ENCODE data around the gene NFYC. TPM values are rescaled to one million over a fixed set of nuclear protein-coding genes. Genes with fewer than 3 reads are reported as not detected.

The NFYC gene
- polyA plus RNA-seq, 1 experiment, result 37.9 TPM

GRCh38 chr1:40746344-40747090, 55.0 kb downstream of the NFYC start:
- ChIA-PET CTCF (interaction anchor here (2.3 kb wide), 1 partner anchor 28 kb away, joined by 9 read pairs; no protein-coding TSS in a partner anchor), POLR2A (interaction anchor here (0.8 to 1.7 kb wide), 2 partner anchors 40 to 55 kb away, joined by 6 to 9 read pairs; partner anchors contain the start of gene NFYC)

GRCh38 chr1:40748841-40749718, 57.6 kb downstream of the NFYC start:
- Histone ChIP-seq H3K27ac (ENCODE audit: low read depth, low read length) (no peak overlapping the region), H3K9me3 (ENCODE audit: control insufficient read depth, insufficient read depth, low read length) (no peaks in the 10 kb centered on the region), H3K27me3 (ENCODE audit: control insufficient read depth, insufficient read depth, low read length) (no peaks in the 10 kb centered on the region), H3K4me3 (ENCODE audit: low read depth, low read length) (no peak overlapping the region)
- POLR2A ChIA-PET, result no interaction called here
- CTCF ChIA-PET, result interaction anchor here (0.8 kb wide), 1 partner anchor 49 kb away, joined by 3 read pairs; no protein-coding TSS in a partner anchor
- TF ChIP-seq CTCF (IDR thresholded peaks at IDR 0.05; ENCODE audit: low read depth, low read length), result no peak
- DNase-seq (ENCODE audit: low read depth, low spot score), result no peak

More at GRCh38 chr1:40746344-40747090, 55.0 kb downstream of the NFYC start:
- DNase-seq (ENCODE audit: low read depth, low spot score), result no peak
- Histone ChIP-seq H3K27ac (ENCODE audit: low read depth, low read length) (no peak overlapping the region), H3K9me3 (ENCODE audit: control insufficient read depth, insufficient read depth, low read length) (no peaks in the 10 kb centered on the region), H3K27me3 (ENCODE audit: control insufficient read depth, insufficient read depth, low read length) (no peaks in the 10 kb centered on the region), H3K4me3 (ENCODE audit: low read depth, low read length) (no peak overlapping the region)
- TF ChIP-seq CTCF (IDR thresholded peaks at IDR 0.05; ENCODE audit: low read depth, low read length), result no peak

- ChIA-PET POLR2A (no interaction called here), CTCF (no interaction called here)
- TF ChIP-seq CTCF (IDR thresholded peaks at IDR 0.05; ENCODE audit: low read depth, low read length), result no peak
- no peaks in the 10 kb centered on the region for H3K9me3 ChIP-seq (ENCODE audit: control insufficient read depth, insufficient read depth, low read length)
- H3K27me3 ChIP-seq (ENCODE audit: control insufficient read depth, insufficient read depth, low read length), result no peaks in the 10 kb centered on the region
- H3K4me3 ChIP-seq (ENCODE audit: low read depth, low read length), result no peak overlapping the region
- H3K27ac ChIP-seq (ENCODE audit: low read depth, low read length), result no peak overlapping the region
- no peak for DNase-seq (ENCODE audit: low read depth, low spot score)
Observed at GRCh38 chr1:40749817-40750216, 58.3 kb downstream of the NFYC start.

GRCh38 chr1:40750451-40750908, 59.0 kb downstream of the NFYC start:
- DNase-seq (ENCODE audit: low read depth, low spot score), result no peak
- Histone ChIP-seq H3K27ac (ENCODE audit: low read depth, low read length) (peak overlapping the region; percentile 21), H3K27me3 (ENCODE audit: control insufficient read depth, insufficient read depth, low read length) (no peaks in the 10 kb centered on the region), H3K9me3 (ENCODE audit: control insufficient read depth, insufficient read depth, low read length) (no peaks in the 10 kb centered on the region), H3K4me3 (ENCODE audit: low read depth, low read length) (no peak overlapping the region)
- no peak for TF ChIP-seq CTCF (IDR thresholded peaks at IDR 0.05; ENCODE audit: low read depth, low read length)
- POLR2A ChIA-PET, result no interaction called here
- CTCF ChIA-PET, result no interaction called here

Measured in AG04450 (cell line).